PFSK-1 (cell line): ENCODE results near the gene KRTAP10-11.

Source experiments
- FOXP2 ChIP-seq: optimal IDR thresholded peaks from 2 replicates; pipeline ENCODE3; 2011; ENCODE audit warnings: borderline replicate concordance, control low read depth, inconsistent platforms; ENCODE audit not compliant: insufficient read depth; ENCODE audit errors: extremely low read length, extremely low read depth
- POLR2AphosphoS5 ChIP-seq: IDR thresholded peaks from 2 replicates; pipeline ENCODE4 v1.6.1; 2012; ENCODE audit warnings: low read depth, mild to moderate bottlenecking, control low read depth, low read length, moderate library complexity
- REST ChIP-seq, 2 experiments: IDR thresholded peaks; 2 replicates each; pipeline versions ENCODE4 v1.6.1 to v1.8.0; 2011 to 2012; ENCODE audit warnings: low read depth in 2 of 2, low read length in 2 of 2, control low read depth in 1 of 2, inconsistent platforms in 1 of 2, mild to moderate bottlenecking in 1 of 2, moderate library complexity in 1 of 2; ENCODE audit not compliant: insufficient read depth in 1 of 2
- SIN3A ChIP-seq: IDR thresholded peaks from 2 replicates; pipeline ENCODE4 v1.6.1; 2012; ENCODE audit warnings: mild to moderate bottlenecking, low read length, moderate library complexity, borderline replicate concordance; ENCODE audit not compliant: insufficient read depth
- TAF1 ChIP-seq: IDR thresholded peaks from 2 replicates; pipeline ENCODE4 v1.6.1; 2012; ENCODE audit warnings: low read length, control low read depth, borderline replicate concordance; ENCODE audit not compliant: insufficient read depth

KRTAP10-11 gene

GRCh38 chr21:44687671-44688070 lies 41.5 kb downstream of the KRTAP10-11 start:
- TF ChIP-seq TAF1 = no peak
- no peak for TF ChIP-seq REST (IDR thresholded peaks at IDR 0.05; ENCODE audit: insufficient read depth in 1 of 2, low read depth in 2 of 2, low read length in 2 of 2)
- no peak for TF ChIP-seq FOXP2
- no peak for TF ChIP-seq SIN3A
- no peak for TF ChIP-seq POLR2AphosphoS5

- TF ChIP-seq POLR2AphosphoS5 (no peak), REST (IDR thresholded peaks at IDR 0.05; ENCODE audit: insufficient read depth in 1 of 2, low read depth in 2 of 2, low read length in 2 of 2) (no peak), FOXP2 (no peak), TAF1 (no peak), SIN3A (no peak)
Observed at GRCh38 chr21:44691686-44692085, 45.5 kb downstream of the KRTAP10-11 start.

GRCh38 chr21:44692798-44693512 lies 46.7 kb downstream of the KRTAP10-11 start:
- TF ChIP-seq REST (IDR thresholded peaks at IDR 0.05; ENCODE audit: insufficient read depth in 1 of 2, low read depth in 2 of 2, low read length in 2 of 2) = no peak

- TF ChIP-seq FOXP2 = no peak
- no peak for TF ChIP-seq TAF1
- no peak for TF ChIP-seq REST (IDR thresholded peaks at IDR 0.05; ENCODE audit: insufficient read depth in 1 of 2, low read depth in 2 of 2, low read length in 2 of 2)
- TF ChIP-seq POLR2AphosphoS5 = no peak
- no peak for TF ChIP-seq SIN3A
Observed at GRCh38 chr21:44694776-44695175, 48.6 kb downstream of the KRTAP10-11 start.

GRCh38 chr21:44695184-44695583 lies 49.0 kb downstream of the KRTAP10-11 start:
- TF ChIP-seq REST (IDR thresholded peaks at IDR 0.05; ENCODE audit: insufficient read depth in 1 of 2, low read depth in 2 of 2, low read length in 2 of 2) (no peak), POLR2AphosphoS5 (no peak), SIN3A (no peak), TAF1 (no peak), FOXP2 (no peak)
